CD4-positive, alpha-beta T cell treated with Interleukin-17A for 4 hours (primary cell): ENCODE results near the gene DPP9.
A peak's percentile ranks its signal among the peaks of the same experiment; 100 is the strongest.

Source experiments
- DNase-seq: peaks from one replicate; pipeline ENCODE4 v3.0.0-alpha.2; 2020; ENCODE audit warnings: mixed read lengths

The DPP9 gene

DNA sequence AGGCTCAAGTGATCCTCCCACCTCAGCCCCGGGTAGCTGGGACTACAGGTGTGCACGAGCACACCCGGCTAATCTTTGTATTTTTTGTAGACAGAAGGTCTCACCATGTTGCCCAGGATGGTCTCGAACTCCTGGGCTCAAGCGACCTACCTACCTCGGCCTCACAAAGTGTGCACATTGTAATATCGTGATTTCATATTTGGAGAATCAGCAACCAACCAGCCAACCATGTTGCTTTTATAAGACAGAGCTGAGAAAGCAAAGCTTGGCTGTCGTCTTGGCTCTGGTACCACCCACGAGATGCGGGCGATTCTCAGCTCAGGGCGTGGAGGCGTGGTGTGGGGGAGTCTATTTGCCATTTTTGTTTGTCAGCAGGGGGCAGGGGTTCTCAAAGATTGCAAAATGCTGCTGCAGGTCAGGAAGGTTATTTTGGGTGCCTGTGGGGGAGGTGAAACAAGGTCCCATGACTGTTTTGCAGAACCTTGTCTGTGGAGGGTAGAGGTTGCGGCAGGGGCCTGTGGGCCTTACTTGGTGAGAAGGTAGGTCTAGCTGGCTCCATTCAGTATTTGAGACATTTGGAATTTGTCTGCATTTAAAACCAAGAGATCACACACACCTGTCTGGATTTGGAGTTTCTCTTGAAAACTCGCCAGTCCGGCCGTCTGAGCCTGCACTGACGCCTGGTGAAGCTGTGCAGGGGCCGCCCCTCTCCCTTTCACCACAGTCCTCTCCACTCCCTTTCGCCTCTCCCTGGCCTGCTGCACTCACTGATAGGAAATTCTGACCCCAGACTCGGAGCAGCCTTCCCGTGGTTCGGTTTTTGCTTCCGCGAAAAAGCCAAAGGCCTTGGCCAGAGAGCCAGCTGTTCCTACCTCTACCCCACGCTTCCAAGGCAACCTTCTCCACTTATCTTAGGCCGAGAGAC, 68.9 kb downstream of the DPP9 start:
- DNase-seq, result no peak

GRCh38 chr19:4653793-4654436, 69.7 kb downstream of the DPP9 start:
- no peak for DNase-seq

DNA sequence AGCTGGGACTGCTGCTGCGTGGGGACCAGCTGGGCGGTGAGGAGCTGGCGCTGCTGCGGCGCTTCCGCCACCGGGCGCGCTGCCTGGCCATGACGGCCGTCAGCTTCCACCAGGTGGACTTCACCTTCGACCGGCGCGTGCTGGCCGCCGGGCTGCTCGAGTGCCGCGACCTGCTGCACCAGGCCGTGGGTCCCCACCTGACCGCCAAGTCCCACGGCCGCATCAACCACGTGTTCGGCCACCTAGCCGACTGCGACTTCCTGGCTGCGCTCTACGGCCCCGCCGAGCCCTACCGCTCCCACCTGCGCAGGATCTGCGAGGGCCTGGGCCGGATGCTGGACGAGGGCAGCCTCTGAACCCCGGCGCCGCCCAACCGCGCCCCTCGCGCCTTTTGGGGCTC, 71.6 kb downstream of the DPP9 start:
- DNase-seq, result no peak

GRCh38 chr19:4650159-4650558, 73.5 kb downstream of the DPP9 start:
- no peak for DNase-seq

- DNase-seq, result no peak
Observed at GRCh38 chr19:4649392-4650047, 74.1 kb downstream of the DPP9 start.

DNA sequence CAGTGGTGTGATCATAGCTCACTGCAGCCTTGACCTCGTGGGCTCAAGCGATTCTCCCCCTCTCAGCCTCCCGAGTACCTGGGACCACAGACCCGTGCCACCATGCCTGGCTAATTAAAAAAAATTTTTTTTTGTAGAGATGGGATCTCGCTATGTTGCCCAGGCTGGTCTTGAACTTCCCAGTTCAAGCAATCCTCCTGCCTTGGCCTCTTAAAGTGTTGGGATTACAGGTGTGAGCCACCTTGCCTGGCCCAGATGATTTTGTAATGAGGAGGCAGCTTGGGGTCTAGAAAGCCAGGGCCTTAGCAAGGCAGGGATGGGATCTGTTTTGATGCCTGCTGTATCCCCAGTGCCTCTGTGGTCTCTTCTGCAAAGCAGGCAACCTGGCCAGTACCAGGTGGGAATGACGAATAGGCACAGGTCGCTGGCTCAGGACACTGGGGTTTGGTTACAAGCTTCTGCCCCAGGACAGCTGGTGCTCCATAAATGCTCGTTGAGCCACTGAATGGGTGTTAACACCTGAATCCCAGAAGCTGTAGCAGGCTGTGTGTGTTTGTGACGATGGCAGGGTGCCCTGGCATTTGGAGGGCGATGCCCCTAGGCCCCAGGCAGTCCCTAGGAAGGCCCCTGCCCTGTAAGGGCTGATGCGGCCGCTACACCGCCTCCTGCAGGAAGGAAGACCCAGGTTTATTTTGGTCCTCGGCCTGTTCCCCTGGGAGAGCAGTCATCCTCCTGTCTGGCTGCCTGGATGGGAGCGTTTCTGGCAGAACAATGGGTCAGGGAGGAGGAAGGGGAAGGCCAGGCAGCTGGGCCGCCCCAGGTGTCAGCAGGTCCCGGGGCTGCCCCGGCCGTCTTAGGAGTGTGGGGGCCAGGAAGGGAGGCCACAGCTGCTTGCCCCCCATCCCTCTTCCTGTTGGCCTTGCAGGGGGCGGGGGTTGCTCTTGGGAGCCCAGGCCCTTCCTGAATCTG, 75.7 kb downstream of the DPP9 start:
- DNase-seq, result no peak

- DNase-seq, result no peak
Observed at GRCh38 chr19:4645718-4646117, 77.9 kb downstream of the DPP9 start.

DNA sequence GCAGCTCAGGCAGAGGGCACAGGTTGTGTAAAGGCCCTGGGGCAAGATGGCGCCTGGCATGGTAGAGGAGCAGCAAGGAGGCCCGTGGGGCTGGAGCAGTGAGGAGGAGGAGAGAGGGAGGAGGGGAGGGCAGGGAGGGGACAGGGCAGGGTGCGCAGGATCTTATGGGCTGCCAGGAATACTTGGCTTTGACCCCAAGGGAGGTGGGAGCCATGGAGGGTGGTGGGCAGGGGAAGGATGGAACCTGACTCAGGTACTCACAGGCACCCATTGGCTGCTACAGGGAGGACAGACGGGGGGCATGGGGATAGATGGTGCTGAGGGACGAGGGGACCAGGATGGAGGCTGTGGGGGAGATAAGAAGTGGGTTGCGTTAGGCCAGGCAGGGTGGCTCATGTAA, 81.0 kb downstream of the DPP9 start:
- DNase-seq, result no peak

DNA sequence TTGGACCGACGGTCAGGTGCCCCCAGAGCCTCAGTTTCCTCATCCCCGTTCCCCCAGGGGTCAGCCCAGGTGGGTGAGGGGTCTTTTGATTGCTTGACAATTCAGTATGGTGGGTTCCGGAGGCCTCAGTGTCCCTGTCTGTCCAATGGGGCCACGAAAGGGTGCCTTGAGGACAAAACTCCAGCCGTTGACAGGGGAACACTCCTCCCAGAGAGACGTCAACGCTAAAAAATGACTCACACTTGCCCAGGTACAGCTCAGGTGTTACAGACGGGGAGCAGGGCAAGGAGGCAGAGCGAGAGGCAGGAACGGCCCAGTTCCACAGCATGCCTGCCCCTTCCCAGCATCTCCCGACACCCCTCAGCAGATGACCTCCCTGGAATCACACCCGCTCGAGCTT, 82.5 kb downstream of the DPP9 start:
- no peak for DNase-seq

- DNase-seq, result peak; percentile 25
Observed at GRCh38 chr19:4640247-4641000, 83.2 kb downstream of the DPP9 start.

- no peak for DNase-seq
Observed at GRCh38 chr19:4639531-4640246, 84.0 kb downstream of the DPP9 start.

GRCh38 chr19:4638828-4639530, 84.7 kb downstream of the DPP9 start, which contains the start of gene TNFAIP8L1:
TNFAIP8L1 (plus strand) TSS chr19:4639516; CDS start chr19:4651870, 12,354 bp downstream.
- peak; percentile 100 for DNase-seq

- DNase-seq, result no peak
Observed at GRCh38 chr19:4638317-4638716, 85.3 kb downstream of the DPP9 start.

DNA sequence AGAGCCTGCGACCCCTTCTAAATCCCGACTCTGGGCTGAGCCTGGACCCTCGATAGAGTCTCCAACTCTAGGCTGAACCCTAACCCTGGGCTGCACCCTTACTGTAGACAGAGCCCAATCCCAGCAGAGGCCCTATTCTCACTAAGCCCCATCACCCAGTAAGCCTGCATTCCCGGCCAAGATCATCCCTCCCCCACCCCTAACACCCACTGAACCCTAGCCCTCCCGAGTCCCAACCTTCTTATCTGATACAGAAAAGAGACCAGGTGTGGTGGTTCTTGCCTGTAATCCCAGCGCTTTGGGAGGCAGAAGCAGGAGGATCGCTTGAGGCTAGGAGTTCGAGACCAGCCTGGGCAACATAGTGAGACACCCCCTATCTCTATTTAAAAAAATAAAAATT, 86.9 kb downstream of the DPP9 start:
- DNase-seq, result no peak

DNA sequence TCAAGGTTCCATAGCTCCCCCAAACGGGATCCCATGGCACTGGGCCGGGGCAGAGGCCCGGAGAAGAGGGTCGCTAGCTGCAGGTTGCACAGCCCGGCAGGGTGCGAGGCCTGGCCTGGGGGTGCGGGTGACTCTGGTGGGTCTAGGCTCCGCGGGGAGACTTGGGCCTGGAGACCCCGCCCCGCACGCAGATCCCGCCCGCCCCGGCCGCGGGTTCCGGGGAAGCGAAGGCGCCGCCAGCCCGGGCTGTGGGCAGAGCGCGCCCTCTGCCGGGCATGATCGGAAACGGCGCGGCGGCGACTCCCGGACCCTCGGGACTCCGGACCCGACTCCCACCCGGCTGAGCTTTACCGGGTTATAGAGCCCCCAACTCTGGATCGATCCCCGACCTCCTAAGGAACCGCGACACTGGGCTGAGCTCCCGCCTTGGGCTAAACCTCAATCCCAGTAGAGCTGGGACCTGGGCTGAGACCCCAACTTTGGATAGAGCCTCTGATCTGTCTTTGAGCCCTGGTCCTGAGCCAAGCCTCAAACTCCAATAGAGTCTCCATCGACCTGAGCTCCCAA, 87.4 kb downstream of the DPP9 start:
- DNase-seq, result peak; percentile 87

- DNase-seq, result no peak
Observed at GRCh38 chr19:4635754-4636116, 87.9 kb downstream of the DPP9 start.

- peak; percentile 63 for DNase-seq
Observed at GRCh38 chr19:4633140-4633967, 90.3 kb downstream of the DPP9 start.
